Spleen (tissue), 11 donors: Measurements from ENCODE around the gene RRP1. TPM values are rescaled to one million over a fixed set of nuclear protein-coding genes. Genes with fewer than 3 reads are reported as not detected.

ENCODE experiments used
- DNase-seq: peaks from one replicate; pipeline ENCODE4 v3.0.0-alpha.2; 2020
- H3K27ac ChIP-seq, 8 donors: fragments of 200-600 bp; sonication (generic) in 7 of 8; 1 replicate in 4 of 8; 2 replicates in 4 of 8; pipeline versions ENCODE4 v1.5.0 to v1.8.0; 2016 to 2021; ENCODE audit warnings: inconsistent platforms in 4 of 8, mild to moderate bottlenecking in 4 of 8, moderate library complexity in 1 of 8
- H3K27me3 ChIP-seq, 7 donors: fragments of 200-600 bp; sonication (generic) in 6 of 7; replicated peaks in 1 of 7; 1 replicate in 4 of 7; 2 replicates in 3 of 7; pipeline versions ENCODE4 v1.5.0 to v1.8.0; 2016 to 2021; ENCODE audit warnings: inconsistent platforms in 3 of 7, mild to moderate bottlenecking in 1 of 7
- H3K36me3 ChIP-seq, 6 donors: fragments of 200-600 bp; sonication (generic) in 5 of 6; 1 replicate in 4 of 6; 2 replicates in 2 of 6; pipeline versions ENCODE4 v1.5.0 to v1.8.0; 2016 to 2021; ENCODE audit warnings: inconsistent platforms in 2 of 6
- H3K4me1 ChIP-seq, 6 donors: fragments of 200-600 bp; sonication (generic) in 5 of 6; 1 replicate in 3 of 6; 2 replicates in 3 of 6; pipeline versions ENCODE4 v1.5.0 to v1.8.0; 2016 to 2021; ENCODE audit warnings: inconsistent platforms in 3 of 6
- H3K4me3 ChIP-seq, 8 donors: fragments of 200-600 bp; sonication (generic) in 7 of 8; 1 replicate in 4 of 8; 2 replicates in 4 of 8; pipeline versions ENCODE4 v1.5.0 to v1.8.0; 2016 to 2021; ENCODE audit warnings: inconsistent platforms in 4 of 8, mild to moderate bottlenecking in 4 of 8, moderate library complexity in 2 of 8
- H3K9me3 ChIP-seq, 8 donors: fragments of 200-600 bp; sonication (generic) in 7 of 8; 1 replicate in 4 of 8; 2 replicates in 4 of 8; pipeline versions ENCODE4 v1.5.0 to v1.8.0; 2016 to 2021; ENCODE audit warnings: inconsistent platforms in 4 of 8
- POLR2A ChIP-seq, 3 donors: fragments of 450-650 bp; IDR thresholded peaks; one replicate each; pipeline ENCODE4 v1.5.1; 2017; ENCODE audit warnings: antibody characterized with exemption in 3 of 3, mild to moderate bottlenecking in 1 of 3
- POLR2AphosphoS5 ChIP-seq, 3 donors: sonication (generic); formaldehyde crosslinking; IDR thresholded peaks; one replicate each; pipeline ENCODE4 v1.5.1; 2017; ENCODE audit warnings: antibody characterized with exemption in 3 of 3
- WGBS, 5 donors: extraction: QIAGEN DNeasy Blood & Tissue Kit in 3 of 5; methylation state at CpG; one replicate each; pipeline versions ENCODE4 v1.1.5 to v1.1.7; 2013 to 2018; 5-methylcytosine and 5-hydroxymethylcytosine counted together
- intact Hi-C: fragments of 100-400 bp; cut with DNase I; formaldehyde crosslinking; loops from one replicate; pipeline ENCODE4 v1.15.0; 2023; ENCODE audit warnings: low total_unique reads
- polyA plus RNA-seq, 3 donors: library from polyadenylated mRNA; stranded (reverse); fragments of 200-250 nt; gene quantifications; one replicate each; pipeline ENCODE4 v1.2.1, GENCODE V29; 2013
- total RNA-seq, 7 donors: library from RNA; depleted of rRNA in 3 of 7; stranded (reverse); fragments of >200 nt in 3 of 7; fragmentation: NEBNext Ultra II Directional in 4 of 7; extraction: Animal tissue kit (Norgen Biotek cat#: 25700) in 4 of 7; gene quantifications; one replicate each; pipeline versions ENCODE4 v1.1.0 to v1.2.1, GENCODE V29; 2016 to 2021
- TF ChIP-seq, protein P1 (sequence below), 11 experiments: fragments of 200-600 bp in 7 of 11; fragments of 450-650 bp in 4 of 11; sonication (generic) in 4 of 11; IDR thresholded peaks in 8 of 11; conservative IDR thresholded peaks in 3 of 11; 1 replicate in 7 of 11; 2 replicates in 4 of 11; pipeline versions ENCODE4 v1.4.0 to v1.8.0; 2016 to 2021; ENCODE audit warnings: antibody characterized with exemption in 11 of 11, inconsistent platforms in 4 of 11, mild to moderate bottlenecking in 1 of 11
- donor health status: healthy with polysubstance abuse.
- donor health status: DM: no; HTN: no; CAD: no; lungs with moderate emphysema.
- donor health status: DM: no; HTN: no; CAD: no.
- donor health status: Bipolar disorder and iron deficiency.
- donor health status: healthy.
- donor health status: DM: no; HTN: no; CAD: no.
- donor health status: DM: yes; HTN: yes; CAD: no.

Gene RRP1
- total and polyA plus RNA-seq, 10 donors: 11.5 to 26.9 (median 18.6) TPM

GRCh38 chr21:43815107-43815613 lies 25.8 kb downstream of the RRP1 start:
- no peaks in the 10 kb centered on the region for H3K27me3 ChIP-seq
- H3K27ac ChIP-seq: no peak overlapping the region
- no peak for DNase-seq
- H3K36me3 ChIP-seq: no peaks in the 10 kb centered on the region
- H3K4me1 ChIP-seq: peaks cover 14 to 69% (median 36%) of the 10 kb centered on the region in 6 donors
- intact Hi-C loops: loop anchor here (10.0 kb wide), 1 partner anchor 120 kb away; no protein-coding TSS in a partner anchor
- H3K9me3 ChIP-seq: peaks cover 0 to 15% (median 8%) of the 10 kb centered on the region in 8 donors
- TF ChIP-seq POLR2A (IDR thresholded peaks at IDR 0.05): no peak
- TF ChIP-seq, protein P1, sequence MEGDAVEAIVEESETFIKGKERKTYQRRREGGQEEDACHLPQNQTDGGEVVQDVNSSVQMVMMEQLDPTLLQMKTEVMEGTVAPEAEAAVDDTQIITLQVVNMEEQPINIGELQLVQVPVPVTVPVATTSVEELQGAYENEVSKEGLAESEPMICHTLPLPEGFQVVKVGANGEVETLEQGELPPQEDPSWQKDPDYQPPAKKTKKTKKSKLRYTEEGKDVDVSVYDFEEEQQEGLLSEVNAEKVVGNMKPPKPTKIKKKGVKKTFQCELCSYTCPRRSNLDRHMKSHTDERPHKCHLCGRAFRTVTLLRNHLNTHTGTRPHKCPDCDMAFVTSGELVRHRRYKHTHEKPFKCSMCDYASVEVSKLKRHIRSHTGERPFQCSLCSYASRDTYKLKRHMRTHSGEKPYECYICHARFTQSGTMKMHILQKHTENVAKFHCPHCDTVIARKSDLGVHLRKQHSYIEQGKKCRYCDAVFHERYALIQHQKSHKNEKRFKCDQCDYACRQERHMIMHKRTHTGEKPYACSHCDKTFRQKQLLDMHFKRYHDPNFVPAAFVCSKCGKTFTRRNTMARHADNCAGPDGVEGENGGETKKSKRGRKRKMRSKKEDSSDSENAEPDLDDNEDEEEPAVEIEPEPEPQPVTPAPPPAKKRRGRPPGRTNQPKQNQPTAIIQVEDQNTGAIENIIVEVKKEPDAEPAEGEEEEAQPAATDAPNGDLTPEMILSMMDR (IDR thresholded peaks at IDR 0.05 in 8 of 11, conservative IDR thresholded peaks at IDR 0.05 in 3 of 11): no peak
- no peak for TF ChIP-seq POLR2AphosphoS5 (IDR thresholded peaks at IDR 0.05)
- H3K4me3 ChIP-seq: no peak overlapping the region
- 38 to 58% (median 50%) methylated on average over 11 to 23 of the region's 27 CpGs for WGBS, 5 donors

- H3K36me3 ChIP-seq: no peaks in the 10 kb centered on the region
- intact Hi-C loops: loop anchor here (10.0 kb wide), 1 partner anchor 119 kb away; no protein-coding TSS in a partner anchor
- H3K27ac ChIP-seq: no peak overlapping the region
- peaks cover 9 to 66% (median 30%) of the 10 kb centered on the region in 6 donors for H3K4me1 ChIP-seq
- WGBS, 5 donors: 84 to 95% (median 92%) methylated on average over 6 to 15 of the region's 15 CpGs
- peaks cover 0 to 15% (median 8%) of the 10 kb centered on the region in 8 donors for H3K9me3 ChIP-seq
- H3K27me3 ChIP-seq: no peaks in the 10 kb centered on the region
- H3K4me3 ChIP-seq: no peak overlapping the region
- TF ChIP-seq POLR2A (IDR thresholded peaks at IDR 0.05) (no peak), POLR2AphosphoS5 (IDR thresholded peaks at IDR 0.05) (no peak)
- TF ChIP-seq, protein P1 (IDR thresholded peaks at IDR 0.05 in 8 of 11, conservative IDR thresholded peaks at IDR 0.05 in 3 of 11): no peak
- no peak for DNase-seq
These were observed 26.6 kb downstream of the RRP1 start for GRCh38 chr21:43815991-43816390.

GRCh38 chr21:43816611-43817071 lies 27.3 kb downstream of the RRP1 start:
- H3K4me3 ChIP-seq: no peak overlapping the region
- peaks cover 0 to 15% (median 8%) of the 10 kb centered on the region in 8 donors for H3K9me3 ChIP-seq
- H3K36me3 ChIP-seq: no peaks in the 10 kb centered on the region
- no peak overlapping the region for H3K27ac ChIP-seq
- no peaks in the 10 kb centered on the region for H3K27me3 ChIP-seq
- TF ChIP-seq POLR2A (IDR thresholded peaks at IDR 0.05) (no peak), POLR2AphosphoS5 (IDR thresholded peaks at IDR 0.05) (no peak)
- TF ChIP-seq, protein P1 (IDR thresholded peaks at IDR 0.05 in 8 of 11, conservative IDR thresholded peaks at IDR 0.05 in 3 of 11): no peak
- no peak for DNase-seq
- intact Hi-C loops: loop anchor here (10.0 kb wide), 1 partner anchor 118 kb away; no protein-coding TSS in a partner anchor
- peaks cover 7 to 59% (median 24%) of the 10 kb centered on the region in 6 donors for H3K4me1 ChIP-seq
- 63 to 93% (median 80%) methylated on average over 8 to 14 of the region's 14 CpGs for WGBS, 5 donors
